ENCODE measurements around the gene PEAR1. TPM values are rescaled to one million over a fixed set of nuclear protein-coding genes. Genes with fewer than 3 reads are reported as not detected.

Gene PEAR1
- total RNA-seq, 1 experiment from 2014 or later: 0.18 TPM

DNA sequence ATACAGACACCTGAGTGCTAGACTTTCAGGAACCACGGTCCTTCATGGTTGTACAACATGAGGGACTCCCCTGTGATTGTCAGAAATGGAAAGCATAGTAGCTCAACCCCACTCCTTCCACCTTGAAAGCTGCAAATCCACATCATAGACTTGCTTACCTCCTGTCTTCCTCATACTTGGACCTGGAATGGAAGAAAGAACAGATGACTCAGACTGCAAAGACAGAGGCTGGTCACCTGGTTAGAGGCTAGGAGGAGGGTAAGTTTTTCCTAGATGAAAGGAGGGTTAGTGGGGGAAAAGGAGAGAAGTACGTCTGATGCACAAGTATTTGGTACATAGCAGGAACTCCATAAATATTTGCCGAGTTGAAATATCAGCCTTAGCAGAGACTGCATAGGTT is 64.1 kb downstream of the PEAR1 start:
- BruUV-seq (replicated peaks): no TSS peak
- DNase-seq: no peak
- Histone ChIP-seq H3K9me3 (no peaks in the 10 kb centered on the region), H3K4me3 (ENCODE audit: low read depth, low read length) (no peak overlapping the region), H3K27me3 (replicated peaks; ENCODE audit: control insufficient read depth, insufficient read depth, low read length) (no peaks in the 10 kb centered on the region), H3K36me3 (ENCODE audit: control insufficient read depth, insufficient read depth, low read length) (peaks cover 13% of the 10 kb centered on the region), H3K4me1 (no peaks in the 10 kb centered on the region)
- ChIA-PET POLR2A (no interaction called here), CTCF (no interaction called here)
- no peaks in the 10 kb centered on the region for H3K9me3 Mint-ChIP-seq (ENCODE audit: unreplicated experiment)
- H3K27me3 Mint-ChIP-seq (ENCODE audit: insufficient read depth, unreplicated experiment): no peaks in the 10 kb centered on the region
- peaks cover 11% of the 10 kb centered on the region for H3K4me1 Mint-ChIP-seq (ENCODE audit: low read depth, unreplicated experiment)
- intact Hi-C loops (cut with micrococcal nuclease; ENCODE audit: unreplicated experiment): no loop called here
- no peak overlapping the region for H3K27ac Mint-ChIP-seq (ENCODE audit: unreplicated experiment)
- TF ChIP-seq, protein P1, sequence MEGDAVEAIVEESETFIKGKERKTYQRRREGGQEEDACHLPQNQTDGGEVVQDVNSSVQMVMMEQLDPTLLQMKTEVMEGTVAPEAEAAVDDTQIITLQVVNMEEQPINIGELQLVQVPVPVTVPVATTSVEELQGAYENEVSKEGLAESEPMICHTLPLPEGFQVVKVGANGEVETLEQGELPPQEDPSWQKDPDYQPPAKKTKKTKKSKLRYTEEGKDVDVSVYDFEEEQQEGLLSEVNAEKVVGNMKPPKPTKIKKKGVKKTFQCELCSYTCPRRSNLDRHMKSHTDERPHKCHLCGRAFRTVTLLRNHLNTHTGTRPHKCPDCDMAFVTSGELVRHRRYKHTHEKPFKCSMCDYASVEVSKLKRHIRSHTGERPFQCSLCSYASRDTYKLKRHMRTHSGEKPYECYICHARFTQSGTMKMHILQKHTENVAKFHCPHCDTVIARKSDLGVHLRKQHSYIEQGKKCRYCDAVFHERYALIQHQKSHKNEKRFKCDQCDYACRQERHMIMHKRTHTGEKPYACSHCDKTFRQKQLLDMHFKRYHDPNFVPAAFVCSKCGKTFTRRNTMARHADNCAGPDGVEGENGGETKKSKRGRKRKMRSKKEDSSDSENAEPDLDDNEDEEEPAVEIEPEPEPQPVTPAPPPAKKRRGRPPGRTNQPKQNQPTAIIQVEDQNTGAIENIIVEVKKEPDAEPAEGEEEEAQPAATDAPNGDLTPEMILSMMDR (IDR thresholded peaks at IDR 0.05; ENCODE audit: insufficient read depth in 1 of 2, low read depth in 1 of 2, low read length in 1 of 2, severe bottlenecking in 1 of 2, unreplicated experiment in 1 of 2): no peak
- peaks cover 40% of the 10 kb centered on the region for H3K36me3 Mint-ChIP-seq (ENCODE audit: insufficient read depth, unreplicated experiment)
- H3K4me3 Mint-ChIP-seq (ENCODE audit: unreplicated experiment): no peak overlapping the region

DNA sequence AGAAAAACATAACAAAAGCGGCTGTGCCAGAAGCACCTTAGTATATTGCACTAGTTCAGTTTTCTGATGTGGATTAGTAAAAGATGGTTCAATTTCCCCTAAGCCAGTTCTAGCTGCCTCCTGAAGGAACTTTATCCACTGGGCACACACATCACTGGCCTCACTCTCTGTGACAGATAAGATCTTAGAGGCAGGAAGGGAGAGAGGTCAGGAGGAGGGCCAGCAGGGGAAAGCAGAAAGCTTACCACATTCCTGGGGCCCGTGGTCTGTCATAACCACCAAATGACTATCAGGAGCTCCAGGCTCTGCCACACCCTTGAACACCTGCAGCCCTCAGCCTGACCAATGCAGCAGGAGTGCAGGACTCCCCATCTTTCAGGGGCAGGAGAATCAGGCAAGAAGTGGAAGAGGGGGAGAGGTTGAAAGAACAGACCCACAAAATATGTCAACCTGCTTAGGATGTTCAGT is 64.8 kb downstream of the PEAR1 start:
- Mint-ChIP-seq H3K4me1 (ENCODE audit: low read depth, unreplicated experiment) (peaks cover 11% of the 10 kb centered on the region), H3K27me3 (ENCODE audit: insufficient read depth, unreplicated experiment) (no peaks in the 10 kb centered on the region), H3K36me3 (ENCODE audit: insufficient read depth, unreplicated experiment) (peaks cover 40% of the 10 kb centered on the region), H3K4me3 (ENCODE audit: unreplicated experiment) (no peak overlapping the region), H3K27ac (ENCODE audit: unreplicated experiment) (peak overlapping the region; percentile 22), H3K9me3 (ENCODE audit: unreplicated experiment) (no peaks in the 10 kb centered on the region)
- POLR2A ChIA-PET: no interaction called here
- Histone ChIP-seq H3K36me3 (ENCODE audit: control insufficient read depth, insufficient read depth, low read length) (peaks cover 13% of the 10 kb centered on the region), H3K4me1 (no peaks in the 10 kb centered on the region), H3K4me3 (ENCODE audit: low read depth, low read length) (no peak overlapping the region), H3K9me3 (no peaks in the 10 kb centered on the region), H3K27me3 (replicated peaks; ENCODE audit: control insufficient read depth, insufficient read depth, low read length) (no peaks in the 10 kb centered on the region)
- intact Hi-C loops (cut with micrococcal nuclease; ENCODE audit: unreplicated experiment): no loop called here
- no TSS peak for BruUV-seq (replicated peaks)
- no peak for DNase-seq
- CTCF ChIA-PET: interaction anchor here (1.3 to 1.5 kb wide), 2 partner anchors 10 to 116 kb away, joined by 3 to 4 read pairs; no protein-coding TSS in a partner anchor
- TF ChIP-seq, protein P1 (IDR thresholded peaks at IDR 0.05; ENCODE audit: insufficient read depth in 1 of 2, low read depth in 1 of 2, low read length in 1 of 2, severe bottlenecking in 1 of 2, unreplicated experiment in 1 of 2): no peak

DNA sequence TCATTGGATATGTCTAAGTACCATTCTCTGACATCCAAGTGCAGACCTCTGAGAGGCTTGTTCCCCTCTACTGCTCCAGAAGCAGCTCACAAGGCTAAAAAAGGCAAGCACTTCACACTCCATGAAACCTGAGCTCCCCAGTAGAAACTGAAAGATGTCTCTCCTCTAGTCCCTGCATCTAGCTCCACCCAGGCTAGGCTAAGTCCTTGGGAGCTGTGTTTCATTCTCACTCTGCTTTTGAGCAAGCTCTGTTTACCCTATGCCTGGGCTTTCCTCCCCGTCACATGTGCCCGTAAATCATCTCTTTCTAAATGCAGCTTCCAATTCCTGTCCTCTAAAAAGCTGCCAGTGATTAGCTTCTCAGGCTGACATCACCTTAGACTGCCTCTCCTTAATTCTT is 65.9 kb downstream of the PEAR1 start:
- Histone ChIP-seq H3K4me1 (no peaks in the 10 kb centered on the region), H3K9me3 (no peaks in the 10 kb centered on the region), H3K4me3 (ENCODE audit: low read depth, low read length) (no peak overlapping the region), H3K27me3 (replicated peaks; ENCODE audit: control insufficient read depth, insufficient read depth, low read length) (no peaks in the 10 kb centered on the region), H3K36me3 (ENCODE audit: control insufficient read depth, insufficient read depth, low read length) (peaks cover 13% of the 10 kb centered on the region)
- DNase-seq: no peak
- Mint-ChIP-seq H3K9me3 (ENCODE audit: unreplicated experiment) (no peaks in the 10 kb centered on the region), H3K27ac (ENCODE audit: unreplicated experiment) (no peak overlapping the region), H3K4me1 (ENCODE audit: low read depth, unreplicated experiment) (peaks cover 11% of the 10 kb centered on the region), H3K4me3 (ENCODE audit: unreplicated experiment) (no peak overlapping the region), H3K36me3 (ENCODE audit: insufficient read depth, unreplicated experiment) (peaks cover 51% of the 10 kb centered on the region), H3K27me3 (ENCODE audit: insufficient read depth, unreplicated experiment) (no peaks in the 10 kb centered on the region)
- ChIA-PET POLR2A (interaction anchor here (0.5 kb wide), 1 partner anchor 101 kb away, joined by 4 read pairs; no protein-coding TSS in a partner anchor), CTCF (interaction anchor here (0.7 to 1.5 kb wide), 2 partner anchors 50 to 115 kb away, joined by 3 to 4 read pairs; no protein-coding TSS in a partner anchor)
- intact Hi-C loops (cut with micrococcal nuclease; ENCODE audit: unreplicated experiment): no loop called here
- TF ChIP-seq, protein P1 (IDR thresholded peaks at IDR 0.05; ENCODE audit: insufficient read depth in 1 of 2, low read depth in 1 of 2, low read length in 1 of 2, severe bottlenecking in 1 of 2, unreplicated experiment in 1 of 2): no peak
- BruUV-seq (replicated peaks): no TSS peak
